H1 (cell line): ENCODE results near the gene PRELID1.

Source experiments
- EZH2 ChIP-seq: fragments of 200-600 bp; sonication (generic); IDR thresholded peaks from 2 replicates; pipeline ENCODE4 v1.7.1; 2012; ENCODE audit warnings: low read depth, mild to moderate bottlenecking, moderate library complexity, low read length, inconsistent platforms; ENCODE audit not compliant: severe bottlenecking
- JUND ChIP-seq: IDR thresholded peaks from 2 replicates; pipeline ENCODE4 v1.6.1; 2011; ENCODE audit warnings: mild to moderate bottlenecking, improper control_type of control experiment, low read length
- POLR2A ChIP-seq, 2 experiments: IDR thresholded peaks; 1 replicate in 1 of 2; 2 replicates in 1 of 2; pipeline ENCODE4 v1.6.1; 2011; ENCODE audit warnings: low read depth in 2 of 2, low read length in 2 of 2, mild to moderate bottlenecking in 2 of 2; ENCODE audit errors: control extremely low read depth in 1 of 2
- SRF ChIP-seq: IDR thresholded peaks from 2 replicates; pipeline ENCODE4 v1.6.1; 2011; ENCODE audit warnings: mild to moderate bottlenecking, low read depth, low read length, moderate library complexity
- YY1 ChIP-seq: IDR thresholded peaks from 2 replicates; pipeline ENCODE4 v1.6.1; 2011; ENCODE audit warnings: low read depth, mild to moderate bottlenecking, low read length
- TF ChIP-seq, protein P1 (sequence below), 3 experiments: IDR thresholded peaks; 1 replicate in 2 of 3; 2 replicates in 1 of 3; pipeline versions ENCODE4 v1.5.1 to v1.6.1; 2011; ENCODE audit warnings: low read length in 3 of 3, mild to moderate bottlenecking in 3 of 3, inconsistent platforms in 2 of 3, low read depth in 1 of 3, moderate library complexity in 1 of 3; ENCODE audit not compliant: insufficient read depth in 1 of 3; ENCODE audit errors: control extremely low read depth in 1 of 3

DNA sequence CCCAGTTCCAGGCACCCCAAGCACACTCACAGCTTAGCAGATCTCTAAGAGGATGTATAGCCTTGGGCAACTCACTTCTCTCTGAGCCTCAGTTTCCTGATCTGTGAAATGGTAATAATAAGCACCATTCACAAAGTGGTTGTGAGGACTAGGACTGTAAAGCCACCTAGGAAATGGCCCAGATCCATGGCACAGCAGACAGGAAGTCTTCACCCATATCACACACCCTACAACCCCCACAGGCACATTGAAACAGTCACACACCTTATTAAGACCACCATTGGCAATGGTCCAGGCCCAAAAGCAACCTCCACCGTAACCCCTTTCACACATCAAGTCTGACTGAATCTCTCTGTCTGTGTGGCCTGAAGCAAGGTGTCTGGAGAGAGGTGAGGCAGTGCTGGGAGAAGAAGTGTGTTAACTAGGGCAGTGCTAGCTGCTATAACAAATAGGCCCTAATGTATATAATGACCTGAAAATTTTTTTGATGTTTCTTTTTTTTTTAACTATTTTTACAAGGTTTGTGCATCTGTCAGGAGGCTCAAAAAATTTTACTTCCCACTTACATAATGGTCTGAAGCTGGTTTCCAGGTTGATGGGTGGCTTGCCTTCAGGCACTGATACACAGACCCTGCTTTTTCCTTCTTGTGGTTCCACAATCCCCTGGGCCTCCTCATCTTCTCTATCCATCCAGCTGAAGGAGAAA lies 51.7 kb downstream of the PRELID1 start:
- TF ChIP-seq EZH2 (no peak), JUND (no peak), SRF (no peak), POLR2A (IDR thresholded peaks at IDR 0.05; ENCODE audit: control extremely low read depth in 1 of 2, low read depth in 2 of 2, low read length in 2 of 2) (no peak), YY1 (no peak)
- TF ChIP-seq, protein P1, sequence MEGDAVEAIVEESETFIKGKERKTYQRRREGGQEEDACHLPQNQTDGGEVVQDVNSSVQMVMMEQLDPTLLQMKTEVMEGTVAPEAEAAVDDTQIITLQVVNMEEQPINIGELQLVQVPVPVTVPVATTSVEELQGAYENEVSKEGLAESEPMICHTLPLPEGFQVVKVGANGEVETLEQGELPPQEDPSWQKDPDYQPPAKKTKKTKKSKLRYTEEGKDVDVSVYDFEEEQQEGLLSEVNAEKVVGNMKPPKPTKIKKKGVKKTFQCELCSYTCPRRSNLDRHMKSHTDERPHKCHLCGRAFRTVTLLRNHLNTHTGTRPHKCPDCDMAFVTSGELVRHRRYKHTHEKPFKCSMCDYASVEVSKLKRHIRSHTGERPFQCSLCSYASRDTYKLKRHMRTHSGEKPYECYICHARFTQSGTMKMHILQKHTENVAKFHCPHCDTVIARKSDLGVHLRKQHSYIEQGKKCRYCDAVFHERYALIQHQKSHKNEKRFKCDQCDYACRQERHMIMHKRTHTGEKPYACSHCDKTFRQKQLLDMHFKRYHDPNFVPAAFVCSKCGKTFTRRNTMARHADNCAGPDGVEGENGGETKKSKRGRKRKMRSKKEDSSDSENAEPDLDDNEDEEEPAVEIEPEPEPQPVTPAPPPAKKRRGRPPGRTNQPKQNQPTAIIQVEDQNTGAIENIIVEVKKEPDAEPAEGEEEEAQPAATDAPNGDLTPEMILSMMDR (IDR thresholded peaks at IDR 0.05; ENCODE audit: control extremely low read depth in 1 of 3, insufficient read depth in 1 of 3, low read depth in 1 of 3, low read length in 3 of 3): no peak
